GM06990 (cell line): Measurements from ENCODE around the gene CYP2D6.
"Not testable (repeated sequence)": the region's sequence is repeated elsewhere in the genome, so short reads cannot be mapped to it uniquely, and the experiment has no call there.

Source experiments
- DNase-seq: peaks from one replicate; pipeline ENCODE4 v3.0.0-alpha.2; 2011; ENCODE audit not compliant: insufficient read length; ENCODE audit errors: extremely low read depth
- H3K27me3 ChIP-seq: replicated peaks from 2 replicates; pipeline ENCODE4 v1.6.0; 2011; ENCODE audit warnings: low read length; ENCODE audit not compliant: control insufficient read depth, insufficient read depth
- H3K36me3 ChIP-seq: 2 replicates; pipeline ENCODE4 v1.5.1; 2011; ENCODE audit warnings: low read length; ENCODE audit not compliant: control insufficient read depth, insufficient read depth
- H3K4me3 ChIP-seq: replicated peaks from 2 replicates; pipeline ENCODE4 v1.5.1; 2011; ENCODE audit warnings: low read depth, mild to moderate bottlenecking, control low read depth, low read length
- TF ChIP-seq, protein P1 (sequence below): IDR thresholded peaks from 2 replicates; pipeline ENCODE4 v1.5.1; 2011; ENCODE audit warnings: low read length, control low read depth, mild to moderate bottlenecking, inconsistent platforms; ENCODE audit not compliant: insufficient read depth, poor library complexity, severe bottlenecking

The CYP2D6 gene

DNA sequence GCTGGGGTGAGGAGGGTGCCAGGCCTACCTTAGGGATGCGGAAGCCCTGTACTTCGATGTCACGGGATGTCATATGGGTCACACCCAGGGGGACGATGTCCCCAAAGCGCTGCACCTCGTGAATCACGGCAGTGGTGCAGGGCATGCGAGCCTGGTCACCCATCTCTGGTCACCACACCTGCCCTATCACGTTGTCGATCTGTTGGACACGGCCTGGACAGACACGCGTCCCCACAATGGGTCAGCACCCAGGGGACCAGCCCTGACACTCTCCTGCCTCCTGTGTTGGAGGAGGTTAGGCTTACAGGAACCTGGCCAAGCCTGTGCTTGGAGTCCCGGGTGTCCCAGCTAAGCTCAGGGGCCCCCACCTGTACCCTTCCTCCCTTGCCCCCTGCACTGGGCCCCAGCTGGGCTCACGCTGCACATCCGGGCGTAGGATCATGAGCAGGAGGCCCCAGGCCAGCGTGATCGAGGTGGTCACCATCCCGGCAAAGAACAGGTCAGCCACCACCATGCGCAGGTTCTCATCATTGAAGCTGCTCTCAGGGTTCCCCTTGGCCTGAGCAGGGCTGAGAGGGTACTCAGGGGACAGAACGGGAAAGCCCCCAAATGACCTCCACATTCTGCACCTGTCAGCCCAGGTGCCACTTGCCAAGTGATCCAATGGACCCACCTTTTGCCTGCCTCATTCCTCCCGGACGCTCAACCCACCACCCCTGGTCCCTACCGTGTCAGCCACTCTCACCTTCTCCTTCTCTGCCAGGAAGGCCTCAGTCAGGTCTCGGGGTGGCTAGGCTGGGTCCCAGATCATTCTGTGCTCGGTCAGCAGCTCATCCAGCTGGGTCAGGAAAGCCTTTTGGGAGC lies 20.3 kb upstream of the CYP2D6 start:
- DNase-seq = no peak
- H3K36me3 ChIP-seq = peaks cover 5% of the 10 kb centered on the region
- TF ChIP-seq, protein P1, sequence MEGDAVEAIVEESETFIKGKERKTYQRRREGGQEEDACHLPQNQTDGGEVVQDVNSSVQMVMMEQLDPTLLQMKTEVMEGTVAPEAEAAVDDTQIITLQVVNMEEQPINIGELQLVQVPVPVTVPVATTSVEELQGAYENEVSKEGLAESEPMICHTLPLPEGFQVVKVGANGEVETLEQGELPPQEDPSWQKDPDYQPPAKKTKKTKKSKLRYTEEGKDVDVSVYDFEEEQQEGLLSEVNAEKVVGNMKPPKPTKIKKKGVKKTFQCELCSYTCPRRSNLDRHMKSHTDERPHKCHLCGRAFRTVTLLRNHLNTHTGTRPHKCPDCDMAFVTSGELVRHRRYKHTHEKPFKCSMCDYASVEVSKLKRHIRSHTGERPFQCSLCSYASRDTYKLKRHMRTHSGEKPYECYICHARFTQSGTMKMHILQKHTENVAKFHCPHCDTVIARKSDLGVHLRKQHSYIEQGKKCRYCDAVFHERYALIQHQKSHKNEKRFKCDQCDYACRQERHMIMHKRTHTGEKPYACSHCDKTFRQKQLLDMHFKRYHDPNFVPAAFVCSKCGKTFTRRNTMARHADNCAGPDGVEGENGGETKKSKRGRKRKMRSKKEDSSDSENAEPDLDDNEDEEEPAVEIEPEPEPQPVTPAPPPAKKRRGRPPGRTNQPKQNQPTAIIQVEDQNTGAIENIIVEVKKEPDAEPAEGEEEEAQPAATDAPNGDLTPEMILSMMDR = no peak

DNA sequence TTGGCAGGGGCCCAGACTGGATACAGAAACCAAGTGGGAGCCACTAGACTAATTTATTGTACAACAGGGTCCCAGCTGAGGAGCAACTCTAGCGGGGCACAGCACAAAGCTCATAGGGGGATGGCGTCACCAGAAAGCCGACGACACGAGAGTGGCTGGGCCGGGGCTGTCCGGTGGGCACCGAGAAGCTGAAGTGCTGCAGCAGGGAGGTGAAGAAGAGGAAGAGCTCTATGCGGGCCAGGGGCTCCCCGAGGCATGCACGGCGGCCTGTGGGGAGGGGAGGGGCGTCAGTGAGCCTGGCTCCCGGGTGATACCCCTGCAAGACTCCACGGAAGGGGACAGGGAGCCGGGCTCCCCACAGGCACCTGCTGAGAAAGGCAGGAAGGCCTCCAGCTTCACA lies 19.2 kb upstream of the CYP2D6 start:
- not testable (repeated sequence) for H3K27me3 ChIP-seq, H3K36me3 ChIP-seq, H3K4me3 ChIP-seq, DNase-seq

More for the DNA sequence above, 20.3 kb upstream of the CYP2D6 start:
- H3K4me3 ChIP-seq = no peak overlapping the region
- H3K27me3 ChIP-seq = no peaks in the 10 kb centered on the region

DNA sequence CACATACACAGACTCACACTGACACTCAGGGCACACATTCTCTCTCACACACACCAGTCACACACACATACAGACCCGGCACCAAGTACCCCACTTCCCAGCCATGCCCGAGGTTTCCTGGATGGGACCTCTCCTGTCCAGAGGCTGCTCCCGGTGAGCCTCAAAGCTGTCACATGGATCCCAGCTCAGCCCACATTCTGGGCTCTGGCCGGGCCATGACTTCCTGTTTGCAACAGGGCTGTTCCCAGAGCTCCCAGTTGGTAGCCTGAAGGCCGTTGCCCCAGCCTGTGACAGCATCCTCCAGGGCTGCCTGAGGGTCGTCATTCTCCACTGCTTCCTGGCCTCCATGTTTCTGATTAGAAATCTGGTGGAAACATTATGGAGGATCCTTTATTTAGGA lies 14.6 kb upstream of the CYP2D6 start:
- TF ChIP-seq, protein P1 = no peak
- no peaks in the 10 kb centered on the region for H3K27me3 ChIP-seq
- H3K36me3 ChIP-seq = peaks cover 1% of the 10 kb centered on the region; the same call in 1 of the 2 replicates
- no peak for DNase-seq
- H3K4me3 ChIP-seq = no peak overlapping the region

DNA sequence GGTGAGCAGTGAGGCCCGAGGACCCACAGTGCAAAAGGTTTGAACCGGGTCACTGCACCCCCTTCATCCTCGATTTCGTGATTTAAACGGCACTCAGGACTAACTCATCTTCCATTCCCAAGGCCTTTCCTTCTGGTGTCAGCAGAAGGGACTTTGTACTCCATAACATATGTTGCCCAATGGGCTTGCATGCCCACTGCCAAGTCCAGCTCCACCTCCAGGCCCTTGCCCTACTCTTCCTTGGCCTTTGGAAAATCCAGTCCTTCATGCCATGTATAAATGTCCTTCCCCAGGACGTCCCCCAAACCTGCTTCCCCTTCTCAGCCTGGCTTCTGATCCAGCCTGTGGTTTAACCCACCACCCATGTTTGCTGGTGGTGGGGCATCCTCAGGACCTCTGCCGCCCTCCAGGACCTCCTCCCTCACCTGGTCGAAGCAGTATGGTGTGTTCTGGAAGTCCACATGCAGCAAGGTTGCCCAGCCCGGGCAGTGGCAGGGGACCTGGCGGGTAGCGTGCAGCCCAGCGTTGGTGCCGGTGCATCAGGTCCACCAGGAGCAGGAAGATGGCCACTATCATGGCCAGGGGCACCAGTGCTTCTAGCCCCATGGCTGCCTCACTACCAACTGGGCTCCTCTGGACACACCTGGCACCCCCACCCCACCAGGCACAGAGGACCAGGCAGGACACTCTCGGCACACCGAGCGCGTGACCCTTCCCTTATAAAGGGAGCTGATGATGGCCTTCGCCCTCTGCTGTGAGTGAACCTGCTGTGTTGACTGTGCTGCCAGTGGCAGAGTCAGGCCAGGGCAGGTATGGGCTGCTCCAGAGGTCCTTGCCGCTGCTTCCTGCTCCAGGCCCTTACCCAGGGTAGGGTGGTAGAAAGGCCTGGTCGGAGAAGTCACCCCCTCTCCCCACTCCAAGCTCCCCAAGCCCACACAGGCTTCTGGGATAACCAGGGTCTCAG lies 13.5 kb upstream of the CYP2D6 start:
- H3K27me3 ChIP-seq, H3K36me3 ChIP-seq, DNase-seq, H3K4me3 ChIP-seq: not testable (repeated sequence)

DNA sequence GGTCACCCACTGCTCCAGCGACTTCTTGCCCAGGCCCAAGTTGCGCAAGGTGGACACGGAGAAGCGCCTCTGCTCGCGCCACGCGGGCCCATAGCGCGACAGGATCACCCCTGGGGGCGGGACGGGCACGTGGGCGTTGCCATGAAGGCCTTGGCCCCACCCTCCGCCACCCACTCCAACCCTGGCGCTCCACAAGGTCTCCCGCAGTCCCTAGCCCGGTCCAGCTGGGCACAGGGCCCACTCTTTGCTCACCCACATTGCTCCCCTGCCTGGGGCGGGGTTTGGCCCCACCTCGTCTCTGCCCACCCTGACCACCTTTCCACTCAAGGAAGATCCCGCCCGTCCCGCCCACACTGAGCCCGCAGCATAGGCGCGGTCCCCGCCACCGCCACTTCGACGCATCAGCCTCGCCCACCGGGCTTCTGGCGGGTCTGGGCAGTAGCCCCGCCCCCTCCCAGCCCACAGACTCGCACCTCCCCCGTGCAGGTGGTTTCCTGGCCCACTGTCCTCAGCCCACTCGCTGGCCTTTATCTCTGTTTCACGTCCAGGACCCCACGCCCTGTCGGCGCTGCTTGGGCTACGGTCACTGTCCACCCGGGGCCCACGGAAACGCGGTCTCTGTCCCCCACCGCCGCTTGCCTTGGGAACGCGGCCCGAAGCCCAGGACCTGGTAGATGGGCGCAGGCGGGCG lies 12.3 kb upstream of the CYP2D6 start:
- TF ChIP-seq, protein P1 = no peak
- H3K4me3 ChIP-seq = no peak overlapping the region
- no peak for DNase-seq
- no peaks in the 10 kb centered on the region; the same call in 1 of the 2 replicates for H3K36me3 ChIP-seq
- no peaks in the 10 kb centered on the region for H3K27me3 ChIP-seq

DNA sequence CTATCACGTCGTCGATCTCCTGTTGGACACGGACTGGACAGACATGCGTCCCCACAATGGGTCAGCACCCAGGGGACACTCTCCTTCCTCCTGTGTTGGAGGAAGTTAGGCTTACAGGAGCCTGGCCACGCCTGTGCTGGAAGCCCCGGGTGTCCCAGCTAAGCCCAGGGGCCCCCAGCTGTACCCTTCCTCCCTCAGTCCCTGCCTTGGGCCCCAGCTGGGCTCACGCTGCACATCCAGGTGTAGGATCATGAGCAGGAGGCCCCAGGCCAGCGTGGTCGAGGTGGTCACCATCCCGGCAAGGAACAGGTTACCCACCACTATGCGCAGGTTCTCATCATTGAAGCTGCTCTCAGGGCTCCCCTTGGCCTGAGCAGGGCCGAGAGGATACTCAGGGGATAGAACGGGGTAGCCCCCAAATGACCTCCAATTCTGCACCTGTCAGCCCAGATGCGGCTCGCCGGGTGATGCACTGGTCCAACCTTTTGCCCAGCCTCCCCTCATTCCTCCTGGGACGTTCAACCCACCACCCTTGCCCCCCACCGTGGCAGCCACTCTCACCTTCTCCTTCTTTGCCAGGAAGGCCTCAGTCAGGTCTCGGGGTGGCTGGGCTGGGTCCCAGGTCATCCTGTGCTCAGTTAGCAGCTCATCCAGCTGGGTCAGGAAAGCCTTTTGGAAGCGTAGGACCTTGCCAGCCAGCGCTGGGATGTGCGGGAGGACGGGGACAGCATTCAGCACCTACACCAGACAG lies 10.9 kb upstream of the CYP2D6 start:
- DNase-seq = not testable (repeated sequence)

DNA sequence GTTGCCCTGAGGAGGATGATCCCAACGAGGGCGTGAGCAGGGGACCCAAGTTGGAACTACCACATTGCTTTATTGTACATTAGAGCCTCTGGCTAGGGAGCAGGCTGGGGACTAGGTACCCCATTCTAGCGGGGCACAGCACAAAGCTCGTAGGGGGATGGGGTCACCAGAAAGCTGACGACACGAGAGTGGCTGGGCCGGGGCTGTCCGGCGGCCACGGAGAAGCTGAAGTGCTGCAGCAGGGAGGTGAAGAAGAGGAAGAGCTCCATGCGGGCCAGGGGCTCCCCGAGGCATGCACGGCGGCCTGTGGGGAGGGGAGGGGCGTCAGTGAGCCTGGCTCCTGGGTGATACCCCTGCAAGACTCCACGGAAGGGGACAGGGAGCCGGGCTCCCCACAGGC lies 9.5 kb upstream of the CYP2D6 start:
- not testable (repeated sequence) for H3K4me3 ChIP-seq, DNase-seq, H3K36me3 ChIP-seq, H3K27me3 ChIP-seq

More for the DNA sequence above, 10.9 kb upstream of the CYP2D6 start:
- H3K4me3 ChIP-seq, H3K36me3 ChIP-seq, H3K27me3 ChIP-seq: not testable (repeated sequence)

DNA sequence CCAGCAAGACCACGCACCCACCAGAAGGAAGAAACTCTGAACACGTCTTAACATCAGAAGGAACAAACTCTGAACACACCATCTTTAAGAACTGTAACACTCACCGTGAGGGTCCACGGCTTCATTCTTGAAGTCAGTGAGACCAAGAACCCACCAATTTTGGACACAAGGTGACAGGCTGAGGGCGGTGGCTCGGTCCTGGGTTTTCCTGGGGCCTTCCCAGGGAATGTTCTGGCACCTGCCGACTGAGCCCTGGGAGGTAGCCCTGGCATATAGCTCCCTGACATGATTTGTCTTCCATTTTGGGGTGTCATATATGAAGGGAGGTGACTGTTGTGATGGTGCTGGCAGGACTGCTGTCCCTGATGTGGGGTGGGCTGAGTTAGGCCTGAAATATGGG lies 8.9 kb upstream of the CYP2D6 start:
- H3K36me3 ChIP-seq, H3K4me3 ChIP-seq, H3K27me3 ChIP-seq, DNase-seq: not testable (repeated sequence)
